CD14-positive monocyte (primary cell): ENCODE data around the gene TTC14. TPM values are rescaled to one million over a fixed set of nuclear protein-coding genes. Genes with fewer than 3 reads are reported as not detected.

Experiments used
- DNase-seq, 3 donors: peaks; one replicate each; pipeline ENCODE4 v3.0.0-alpha.2; 2011 to 2022
- H2AFZ ChIP-seq: 2 replicates; pipeline ENCODE4 v1.6.0; 2012; ENCODE audit warnings: mild to moderate bottlenecking, low read depth, low read length, inconsistent platforms; ENCODE audit not compliant: insufficient read depth, poor library complexity, severe bottlenecking
- H3K27ac ChIP-seq, 2 donors: 1 replicate in 1 of 2; 2 replicates in 1 of 2; pipeline ENCODE4 v1.5.1; 2012 to 2013; ENCODE audit warnings: low read length in 2 of 2, control low read depth in 1 of 2, inconsistent platforms in 1 of 2, low read depth in 1 of 2, mild to moderate bottlenecking in 1 of 2
- H3K27me3 ChIP-seq, 2 donors: one replicate each; pipeline versions ENCODE4 v1.6.0 to v1.6.1; 2011 to 2013; ENCODE audit warnings: low read length in 2 of 2; ENCODE audit not compliant: control insufficient read depth in 2 of 2, insufficient read depth in 2 of 2
- H3K36me3 ChIP-seq, 2 donors: replicated peaks in 1 of 2; 1 replicate in 1 of 2; 2 replicates in 1 of 2; pipeline versions ENCODE4 v1.5.1 to v1.6.1; 2012 to 2013; ENCODE audit warnings: low read length in 2 of 2, control low read depth in 1 of 2, inconsistent platforms in 1 of 2, mild to moderate bottlenecking in 1 of 2; ENCODE audit not compliant: insufficient read depth in 2 of 2, control insufficient read depth in 1 of 2
- H3K4me1 ChIP-seq, 2 donors: 1 replicate in 1 of 2; 2 replicates in 1 of 2; pipeline versions ENCODE4 v1.5.1 to v1.6.1; 2012 to 2013; ENCODE audit warnings: low read length in 2 of 2, control low read depth in 1 of 2, inconsistent platforms in 1 of 2, mild to moderate bottlenecking in 1 of 2, moderate library complexity in 1 of 2; ENCODE audit not compliant: insufficient read depth in 2 of 2, control insufficient read depth in 1 of 2
- H3K4me2 ChIP-seq: replicated peaks from 2 replicates; pipeline ENCODE3; 2012; ENCODE audit warnings: low read length, moderate library complexity, mild to moderate bottlenecking; ENCODE audit not compliant: poor library complexity, severe bottlenecking; ENCODE audit errors: extremely low read depth
- H3K4me3 ChIP-seq, 3 experiments: fragments of 200-600 bp in 1 of 3; sonication (generic) in 1 of 3; replicated peaks in 1 of 3; 1 replicate in 2 of 3; 2 replicates in 1 of 3; pipeline ENCODE4 v1.5.1; 2011 to 2013; ENCODE audit warnings: low read length in 3 of 3, mild to moderate bottlenecking in 3 of 3, control low read depth in 2 of 3, low read depth in 2 of 3, inconsistent platforms in 1 of 3, moderate library complexity in 1 of 3
- H3K79me2 ChIP-seq: 2 replicates; pipeline ENCODE4 v1.6.0; 2012; ENCODE audit warnings: mild to moderate bottlenecking, control low read depth, inconsistent platforms, low read length, moderate library complexity; ENCODE audit not compliant: insufficient read depth
- H3K9ac ChIP-seq: 2 replicates; pipeline ENCODE4 v1.6.0; 2017; ENCODE audit warnings: low read length, mild to moderate bottlenecking; ENCODE audit not compliant: insufficient read depth, poor library complexity, severe bottlenecking
- H3K9me3 ChIP-seq, 2 donors: replicated peaks in 1 of 2; 1 replicate in 1 of 2; 2 replicates in 1 of 2; pipeline versions ENCODE4 v1.5.1 to v1.6.1; 2012 to 2013; ENCODE audit warnings: low read length in 2 of 2, control low read depth in 1 of 2; ENCODE audit not compliant: control insufficient read depth in 1 of 2, insufficient read depth in 1 of 2
- H4K20me1 ChIP-seq: 2 replicates; pipeline ENCODE4 v1.6.0; 2012; ENCODE audit warnings: mild to moderate bottlenecking, low read length, control low read depth, moderate library complexity; ENCODE audit not compliant: insufficient read depth
- H3K27ac Mint-ChIP-seq, 7 donors: one replicate each; pipeline ENCODE4 v1.8.0; 2020; ENCODE audit warnings: mild to moderate bottlenecking in 7 of 7, mixed read lengths in 7 of 7, moderate library complexity in 6 of 7, inconsistent platforms in 2 of 7
- H3K27me3 Mint-ChIP-seq, 3 donors: one replicate each; pipeline ENCODE4 v1.8.0; 2021 to 2022; ENCODE audit warnings: low read depth in 3 of 3, mild to moderate bottlenecking in 3 of 3, mixed read lengths in 3 of 3, moderate library complexity in 3 of 3, inconsistent platforms in 1 of 3
- H3K36me3 Mint-ChIP-seq, 2 donors: one replicate each; pipeline ENCODE4 v1.8.0; 2020; ENCODE audit warnings: mixed read lengths in 2 of 2, inconsistent platforms in 1 of 2, mild to moderate bottlenecking in 1 of 2
- H3K4me1 Mint-ChIP-seq: one replicate; pipeline ENCODE4 v1.8.0; 2020; ENCODE audit warnings: mild to moderate bottlenecking, mixed read lengths
- H3K4me3 Mint-ChIP-seq, 2 donors: one replicate each; pipeline ENCODE4 v1.8.0; 2020; ENCODE audit warnings: mild to moderate bottlenecking in 2 of 2, mixed read lengths in 2 of 2, moderate library complexity in 1 of 2
- H3K9me3 Mint-ChIP-seq, 7 donors: one replicate each; pipeline ENCODE4 v1.8.0; 2020 to 2022; ENCODE audit warnings: mixed read lengths in 7 of 7, mild to moderate bottlenecking in 6 of 7, moderate library complexity in 6 of 7, inconsistent platforms in 2 of 7
- WGBS: methylation state at CpG from one replicate; pipeline ENCODE4 v1.1.5; 2013; ENCODE audit warnings: missing lambda C conversion rate; ENCODE audit not compliant: insufficient coverage; 5-methylcytosine and 5-hydroxymethylcytosine counted together
- intact Hi-C, 2 donors: fragments of 100-400 bp; cut with micrococcal nuclease; formaldehyde crosslinking; loops; one replicate each; pipeline versions ENCODE4 v1.15.0 to v1.15.1; 2023
- polyA plus RNA-seq, 3 donors: library from polyadenylated mRNA; depleted of rRNA in 1 of 3; unstranded in 2 of 3; stranded (reverse) in 1 of 3; fragments of 300-500 nt in 2 of 3; fragments of >200 nt in 1 of 3; fragmentation: Illumina TruSeq in 2 of 3; gene quantifications; 1 replicate in 2 of 3; 2 replicates in 1 of 3; pipeline ENCODE4 v1.2.3, GENCODE V29; 2012 to 2021
- TF ChIP-seq, protein P1 (sequence below): fragments of 200-600 bp; IDR thresholded peaks from one replicate; pipeline ENCODE4 v1.8.0; 2022; ENCODE audit warnings: antibody characterized with exemption, mild to moderate bottlenecking

The TTC14 gene
- polyA plus RNA-seq, 3 donors = 18.3 to 40.6 (median 18.9) TPM

DNA sequence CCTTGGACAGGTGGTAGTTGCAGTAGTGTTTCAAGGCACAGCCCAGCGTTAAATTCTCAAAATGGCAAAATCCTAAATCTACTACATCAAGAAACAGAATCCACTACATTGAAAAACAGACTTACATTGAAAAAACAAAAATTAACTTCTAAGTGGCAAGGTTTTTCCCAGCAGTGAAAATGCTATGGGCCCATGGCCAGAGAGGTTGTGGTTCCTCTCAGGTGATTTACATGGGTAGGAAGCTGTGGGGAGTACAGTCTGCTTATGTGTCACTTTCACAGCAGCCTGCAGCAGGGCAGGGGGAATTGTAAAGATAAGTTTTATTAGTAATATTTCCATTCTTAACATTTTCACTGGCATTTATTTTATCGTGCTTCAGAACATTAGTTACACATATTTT lies 24.9 kb downstream of the TTC14 start:
- Histone ChIP-seq H3K27ac (no peak overlapping the region), H3K79me2 (no peaks in the 10 kb centered on the region), H3K27me3 (peaks cover 0 to 1% of the 10 kb centered on the region in 2 donors), H4K20me1 (no peaks in the 10 kb centered on the region), H3K4me1 (no peaks in the 10 kb centered on the region), H2AFZ (no peak overlapping the region), H3K9ac (no peak overlapping the region), H3K9me3 (no peaks in the 10 kb centered on the region), H3K4me3 (no peak overlapping the region), H3K4me2 (no peak overlapping the region), H3K36me3 (peaks cover 0 to 13% of the 10 kb centered on the region in 2 donors)
- Mint-ChIP-seq H3K27me3 (peaks cover 0 to 3% (median 0%) of the 10 kb centered on the region in 3 donors), H3K4me3 (no peak overlapping the region), H3K9me3 (peaks cover 3 to 14% (median 5%) of the 10 kb centered on the region in 7 donors), H3K36me3 (peaks cover 30 to 39% of the 10 kb centered on the region in 2 donors), H3K4me1 (no peaks in the 10 kb centered on the region), H3K27ac (no peak overlapping the region)
- no peak for DNase-seq
- TF ChIP-seq, protein P1, sequence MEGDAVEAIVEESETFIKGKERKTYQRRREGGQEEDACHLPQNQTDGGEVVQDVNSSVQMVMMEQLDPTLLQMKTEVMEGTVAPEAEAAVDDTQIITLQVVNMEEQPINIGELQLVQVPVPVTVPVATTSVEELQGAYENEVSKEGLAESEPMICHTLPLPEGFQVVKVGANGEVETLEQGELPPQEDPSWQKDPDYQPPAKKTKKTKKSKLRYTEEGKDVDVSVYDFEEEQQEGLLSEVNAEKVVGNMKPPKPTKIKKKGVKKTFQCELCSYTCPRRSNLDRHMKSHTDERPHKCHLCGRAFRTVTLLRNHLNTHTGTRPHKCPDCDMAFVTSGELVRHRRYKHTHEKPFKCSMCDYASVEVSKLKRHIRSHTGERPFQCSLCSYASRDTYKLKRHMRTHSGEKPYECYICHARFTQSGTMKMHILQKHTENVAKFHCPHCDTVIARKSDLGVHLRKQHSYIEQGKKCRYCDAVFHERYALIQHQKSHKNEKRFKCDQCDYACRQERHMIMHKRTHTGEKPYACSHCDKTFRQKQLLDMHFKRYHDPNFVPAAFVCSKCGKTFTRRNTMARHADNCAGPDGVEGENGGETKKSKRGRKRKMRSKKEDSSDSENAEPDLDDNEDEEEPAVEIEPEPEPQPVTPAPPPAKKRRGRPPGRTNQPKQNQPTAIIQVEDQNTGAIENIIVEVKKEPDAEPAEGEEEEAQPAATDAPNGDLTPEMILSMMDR = no peak
- no CpG with 5 or more reads among the region's 2 CpGs for WGBS
- intact Hi-C loops = no loop called here

DNA sequence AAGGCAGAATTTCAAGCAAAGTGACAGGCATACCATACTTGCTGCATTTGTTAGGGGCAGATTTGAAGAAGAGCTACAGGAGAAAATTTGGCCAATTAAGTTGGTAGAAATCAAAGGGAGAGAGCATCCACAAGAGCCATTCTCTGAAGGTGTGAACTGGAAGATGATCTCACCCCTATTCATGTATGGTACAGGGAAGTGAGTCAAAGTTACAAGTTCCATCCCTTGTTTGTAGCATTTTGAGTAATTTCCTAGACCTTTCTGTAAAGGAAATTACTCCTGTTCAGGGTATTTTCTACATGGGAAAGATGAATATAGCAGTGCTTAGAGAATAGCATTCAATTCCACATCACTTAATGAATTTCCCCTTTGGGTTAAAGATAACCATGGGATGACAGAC lies 28.4 kb downstream of the TTC14 start:
- peaks cover 9 to 16% of the 10 kb centered on the region in 2 donors for H3K36me3 Mint-ChIP-seq

More for the DNA sequence above, 28.4 kb downstream of the TTC14 start:
- no peak overlapping the region for H3K4me2 ChIP-seq
- H3K9ac ChIP-seq = no peak overlapping the region
- peaks cover 0 to 6% (median 0%) of the 10 kb centered on the region in 7 donors for H3K9me3 Mint-ChIP-seq
- no peaks in the 10 kb centered on the region for H3K9me3 ChIP-seq
- no peak overlapping the region for H3K27ac ChIP-seq
- H4K20me1 ChIP-seq = no peaks in the 10 kb centered on the region
- H2AFZ ChIP-seq = no peak overlapping the region
- H3K4me1 Mint-ChIP-seq = no peaks in the 10 kb centered on the region
- H3K27me3 ChIP-seq = peaks cover 2% of the 10 kb centered on the region in 2 donors
- no peaks in the 10 kb centered on the region for H3K4me1 ChIP-seq
- no peak overlapping the region for H3K4me3 ChIP-seq
- H3K79me2 ChIP-seq = no peaks in the 10 kb centered on the region
- peaks cover 0 to 12% of the 10 kb centered on the region in 2 donors for H3K36me3 ChIP-seq
- no peak overlapping the region for H3K4me3 Mint-ChIP-seq
- DNase-seq = no peak
- H3K27me3 Mint-ChIP-seq = peaks cover 0 to 4% (median 1%) of the 10 kb centered on the region in 3 donors
- H3K27ac Mint-ChIP-seq = no peak overlapping the region
- intact Hi-C loops = no loop called here
- TF ChIP-seq, protein P1 = no peak
